HCT116 (cell line): Measurements from ENCODE around the gene IGSF11. TPM values are rescaled to one million over a fixed set of nuclear protein-coding genes. Genes with fewer than 3 reads are reported as not detected.
"Not testable (repeated sequence)": the region's sequence is repeated elsewhere in the genome, so short reads cannot be mapped to it uniquely, and the experiment has no call there.

Experiments used
- ATAC-seq: fragments of 200-7000 bp; cut with Tn5 transposase; 2 replicates; pipeline ENCODE4 v1.9.1; 2020; ENCODE audit warnings: mild to moderate bottlenecking, moderate library complexity
- BruUV-seq: library from RNA; stranded (reverse); fragments of 400-500 nt; replicated peaks from 2 replicates; lab custom pipeline; 2021; lab: Mats Ljungman, UMichigan
- CTCF ChIA-PET: fragments of 300-600 bp; sonication (Branson Sonifier 250); formaldehyde crosslinking; loops from one replicate; lab custom pipeline; 2021; ENCODE audit warnings: antibody characterized with exemption; lab: Charles Lee
- POLR2A ChIA-PET: fragments of 300-600, 350-600 bp; sonication (Branson Sonifier 250); formaldehyde crosslinking; loops from one replicate; lab custom pipeline; 2021; ENCODE audit warnings: antibody characterized with exemption; lab: Charles Lee
- RAD21 ChIA-PET, 2 experiments: fragments of 300-600 bp; sonication (Branson Sonifier 250); formaldehyde crosslinking; loops; one replicate each; lab custom pipeline; 2023; ENCODE audit warnings: low total read pairs in 2 of 2; ENCODE audit not compliant: uncharacterized antibody in 2 of 2, unreplicated experiment in 2 of 2, low non-redundant PET in 1 of 2; lab: Charles Lee
- DNase-seq: peaks from one replicate; pipeline ENCODE4 v3.0.0-alpha.2; 2010; ENCODE audit warnings: low read depth, low spot score
- H2AFZ ChIP-seq: fragments of 200-600 bp; shearing (Covaris generic), sonication (generic); 2 replicates; pipeline ENCODE4 v1.6.1; 2017; ENCODE audit warnings: low read depth, mixed run types, mixed read lengths, antibody characterized with exemption, low read length; ENCODE audit not compliant: poor library complexity, severe bottlenecking
- H3K27ac ChIP-seq: 2 replicates; pipeline ENCODE4 v1.5.1; 2012; ENCODE audit warnings: low read depth, low read length
- H3K27me3 ChIP-seq: fragments of 200-600 bp; sonication (generic); 2 replicates; pipeline ENCODE4 v1.6.1; 2016; ENCODE audit warnings: mixed run types, low read length, mixed read lengths; ENCODE audit not compliant: insufficient read depth
- H3K36me3 ChIP-seq, 2 experiments: fragments of 200-500 bp in 1 of 2; fragments of 200-600 bp in 1 of 2; sonication (Bioruptor generic) in 1 of 2; sonication (generic) in 1 of 2; 2 replicates each; pipeline versions ENCODE4 v1.5.1 to v1.6.1; 2014 to 2016; ENCODE audit warnings: low read length in 2 of 2, inconsistent platforms in 1 of 2, mixed read lengths in 1 of 2, mixed run types in 1 of 2; ENCODE audit not compliant: insufficient read depth in 2 of 2, control insufficient read depth in 1 of 2
- H3K4me1 ChIP-seq, 2 experiments: fragments of 200-600 bp in 1 of 2; sonication (generic) in 1 of 2; 2 replicates each; pipeline versions ENCODE4 v1.5.1 to v1.6.1; 2012 to 2017; ENCODE audit warnings: low read length in 2 of 2, inconsistent platforms in 1 of 2, mild to moderate bottlenecking in 1 of 2, mixed read lengths in 1 of 2, mixed run types in 1 of 2, moderate library complexity in 1 of 2; ENCODE audit not compliant: insufficient read depth in 2 of 2, control insufficient read depth in 1 of 2
- H3K4me2 ChIP-seq: fragments of 200-600 bp; sonication (generic); 2 replicates; pipeline ENCODE4 v1.6.1; 2017; ENCODE audit warnings: mixed run types, low read length, mixed read lengths
- H3K4me3 ChIP-seq, 2 experiments: fragments of 200-600 bp in 1 of 2; sonication (generic) in 1 of 2; replicated peaks in 1 of 2; 2 replicates each; pipeline ENCODE4 v1.5.1; 2011 to 2016; ENCODE audit warnings: low read length in 2 of 2, control low read depth in 1 of 2, low read depth in 1 of 2, mild to moderate bottlenecking in 1 of 2, mixed read lengths in 1 of 2, mixed run types in 1 of 2
- H3K79me2 ChIP-seq: fragments of 200-600 bp; sonication (generic); 2 replicates; pipeline ENCODE4 v1.6.1; 2017; ENCODE audit warnings: mild to moderate bottlenecking, mixed run types, low read length, moderate library complexity, mixed read lengths; ENCODE audit not compliant: insufficient read depth
- H3K9ac ChIP-seq: fragments of 200-600 bp; sonication (generic); 2 replicates; pipeline ENCODE4 v1.6.1; 2016; ENCODE audit warnings: low read length, mixed read lengths
- H3K9me2 ChIP-seq: fragments of 200-600 bp; sonication (generic), shearing (Covaris generic); 2 replicates; pipeline ENCODE4 v1.6.1; 2017; ENCODE audit warnings: mixed run types, mild to moderate bottlenecking, moderate library complexity; ENCODE audit not compliant: insufficient read depth
- H3K9me3 ChIP-seq, 2 experiments: fragments of 200-500 bp in 1 of 2; fragments of 200-600 bp in 1 of 2; sonication (Bioruptor generic) in 1 of 2; sonication (generic) in 1 of 2; 2 replicates each; pipeline ENCODE4 v1.6.1; 2014 to 2017; ENCODE audit warnings: low read length in 2 of 2, mixed read lengths in 2 of 2, inconsistent platforms in 1 of 2, low read depth in 1 of 2, mild to moderate bottlenecking in 1 of 2, mixed run types in 1 of 2, moderate library complexity in 1 of 2; ENCODE audit not compliant: control insufficient read depth in 1 of 2, insufficient read depth in 1 of 2
- H4K20me1 ChIP-seq: fragments of 200-600 bp; sonication (generic), shearing (Covaris generic); 2 replicates; pipeline ENCODE4 v1.6.1; 2017; ENCODE audit warnings: mixed run types, mild to moderate bottlenecking, moderate library complexity; ENCODE audit not compliant: insufficient read depth
- ELF1 ChIP-seq: IDR thresholded peaks from 2 replicates; pipeline ENCODE4 v1.6.1; 2012; ENCODE audit warnings: low read depth, borderline replicate concordance
- SIN3A ChIP-seq: IDR thresholded peaks from 2 replicates; pipeline ENCODE4 v1.6.1; 2012; ENCODE audit warnings: low read depth
- YY1 ChIP-seq: IDR thresholded peaks from 2 replicates; pipeline ENCODE4 v1.6.1; 2011; ENCODE audit warnings: low read length, low read depth, moderate library complexity, mild to moderate bottlenecking; ENCODE audit not compliant: insufficient replicate concordance; ENCODE audit errors: extremely low read depth
- ZFX ChIP-seq: fragments of 450-650 bp; IDR thresholded peaks from 2 replicates; pipeline ENCODE4 v1.6.1; 2017
- ZNF274 ChIP-seq: fragments of 200-500 bp; sonication (Bioruptor generic); IDR thresholded peaks from 2 replicates; pipeline ENCODE4 v1.6.1; 2014; ENCODE audit warnings: mild to moderate bottlenecking, low read depth, low read length, inconsistent platforms
- intact Hi-C: fragments of 100-400 bp; cut with micrococcal nuclease; formaldehyde crosslinking; loops from 2 replicates; pipeline ENCODE4 v1.10.0; 2022
- total RNA-seq: library from RNA; stranded (reverse); gene quantifications from one replicate; pipeline ENCODE4 v1.2.1, GENCODE V29; 2021; ENCODE audit not compliant: unreplicated experiment
- TF ChIP-seq, protein P1 (sequence below): IDR thresholded peaks from 2 replicates; pipeline ENCODE4 v1.6.1; 2012; ENCODE audit warnings: low read depth

The IGSF11 gene
- total RNA-seq, 1 experiment from 2014 or later: not detected

DNA sequence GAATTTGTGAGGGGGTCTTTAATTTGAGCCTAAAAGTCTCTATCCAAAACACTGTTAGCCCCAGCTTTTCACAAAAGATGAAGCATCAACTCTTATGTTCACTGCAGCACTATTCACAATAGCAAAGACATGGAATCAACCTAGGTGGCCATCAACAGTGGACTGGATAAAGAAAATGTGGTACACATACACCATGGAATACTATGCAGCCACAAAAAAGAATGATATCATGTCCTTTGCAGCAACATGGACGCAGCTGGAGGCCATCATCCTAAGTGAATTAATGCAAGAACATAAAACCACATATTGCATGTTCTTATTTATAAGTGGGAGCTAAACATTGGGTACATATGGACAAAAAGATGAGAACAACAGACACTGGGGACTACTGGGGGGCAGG, 59.2 kb downstream of the IGSF11 start:
- H3K4me1 ChIP-seq, H2AFZ ChIP-seq, POLR2A ChIA-PET, H3K4me3 ChIP-seq, H3K9me3 ChIP-seq, ATAC-seq, CTCF ChIA-PET, H3K79me2 ChIP-seq, H3K9ac ChIP-seq, H3K27ac ChIP-seq, intact Hi-C loops, BruUV-seq, RAD21 ChIA-PET, H3K9me2 ChIP-seq, H3K4me2 ChIP-seq, H3K36me3 ChIP-seq, H4K20me1 ChIP-seq, DNase-seq: not testable (repeated sequence)
- peaks cover 81% of the 10 kb centered on the region for H3K27me3 ChIP-seq

GRCh38 chr3:118974356-118975097, 60.1 kb downstream of the IGSF11 start:
- no TSS peak for BruUV-seq
- ATAC-seq: no peak
- POLR2A ChIA-PET: no interaction called here

More at GRCh38 chr3:118974356-118975097, 60.1 kb downstream of the IGSF11 start:
- H3K9me3 ChIP-seq: no peaks in the 10 kb centered on the region
- no peaks in the 10 kb centered on the region for H3K79me2 ChIP-seq
- no peak for DNase-seq
- H3K9ac ChIP-seq: no peak overlapping the region
- TF ChIP-seq YY1 (no peak), ELF1 (no peak), ZNF274 (no peak), SIN3A (no peak), ZFX (no peak)
- TF ChIP-seq, protein P1, sequence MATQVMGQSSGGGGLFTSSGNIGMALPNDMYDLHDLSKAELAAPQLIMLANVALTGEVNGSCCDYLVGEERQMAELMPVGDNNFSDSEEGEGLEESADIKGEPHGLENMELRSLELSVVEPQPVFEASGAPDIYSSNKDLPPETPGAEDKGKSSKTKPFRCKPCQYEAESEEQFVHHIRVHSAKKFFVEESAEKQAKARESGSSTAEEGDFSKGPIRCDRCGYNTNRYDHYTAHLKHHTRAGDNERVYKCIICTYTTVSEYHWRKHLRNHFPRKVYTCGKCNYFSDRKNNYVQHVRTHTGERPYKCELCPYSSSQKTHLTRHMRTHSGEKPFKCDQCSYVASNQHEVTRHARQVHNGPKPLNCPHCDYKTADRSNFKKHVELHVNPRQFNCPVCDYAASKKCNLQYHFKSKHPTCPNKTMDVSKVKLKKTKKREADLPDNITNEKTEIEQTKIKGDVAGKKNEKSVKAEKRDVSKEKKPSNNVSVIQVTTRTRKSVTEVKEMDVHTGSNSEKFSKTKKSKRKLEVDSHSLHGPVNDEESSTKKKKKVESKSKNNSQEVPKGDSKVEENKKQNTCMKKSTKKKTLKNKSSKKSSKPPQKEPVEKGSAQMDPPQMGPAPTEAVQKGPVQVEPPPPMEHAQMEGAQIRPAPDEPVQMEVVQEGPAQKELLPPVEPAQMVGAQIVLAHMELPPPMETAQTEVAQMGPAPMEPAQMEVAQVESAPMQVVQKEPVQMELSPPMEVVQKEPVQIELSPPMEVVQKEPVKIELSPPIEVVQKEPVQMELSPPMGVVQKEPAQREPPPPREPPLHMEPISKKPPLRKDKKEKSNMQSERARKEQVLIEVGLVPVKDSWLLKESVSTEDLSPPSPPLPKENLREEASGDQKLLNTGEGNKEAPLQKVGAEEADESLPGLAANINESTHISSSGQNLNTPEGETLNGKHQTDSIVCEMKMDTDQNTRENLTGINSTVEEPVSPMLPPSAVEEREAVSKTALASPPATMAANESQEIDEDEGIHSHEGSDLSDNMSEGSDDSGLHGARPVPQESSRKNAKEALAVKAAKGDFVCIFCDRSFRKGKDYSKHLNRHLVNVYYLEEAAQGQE: no peak
- TF ChIP-seq, all 23 proteins: peak for 0
- no peak overlapping the region for H3K27ac ChIP-seq
- CTCF ChIA-PET: no interaction called here
- H3K9me2 ChIP-seq: no peaks in the 10 kb centered on the region
- no peak overlapping the region for H3K4me3 ChIP-seq
- peaks cover 81% of the 10 kb centered on the region for H3K27me3 ChIP-seq
- RAD21 ChIA-PET: no interaction called here
- H3K4me1 ChIP-seq: no peaks in the 10 kb centered on the region
- H3K4me2 ChIP-seq: no peak overlapping the region
- H3K36me3 ChIP-seq: no peaks in the 10 kb centered on the region
- H4K20me1 ChIP-seq: no peaks in the 10 kb centered on the region
- no peak overlapping the region for H2AFZ ChIP-seq
- intact Hi-C loops: no loop called here
